BE2C (cell line): ENCODE measurements around the gene SHISA7.

Experiments
- DNase-seq: peaks from one replicate; pipeline ENCODE4 v3.0.0-alpha.2; 2020
- H3K27me3 ChIP-seq: fragments of 250-450 bp; sonication (Bioruptor Pico); 2 replicates; pipeline ENCODE4 v1.5.1; 2020; ENCODE audit warnings: mild to moderate bottlenecking
- H3K36me3 ChIP-seq: fragments of 250-450 bp; sonication (Bioruptor Pico); 2 replicates; pipeline ENCODE4 v1.5.1; 2020; ENCODE audit warnings: mild to moderate bottlenecking
- H3K4me1 ChIP-seq: fragments of 250-450 bp; sonication (Bioruptor Pico); 2 replicates; pipeline ENCODE4 v1.5.1; 2020
- H3K4me3 ChIP-seq: 2 replicates; pipeline ENCODE4 v1.5.1; 2011; ENCODE audit warnings: low read depth, low read length
- H3K9me3 ChIP-seq: fragments of 250-450 bp; sonication (Bioruptor Pico); 2 replicates; pipeline ENCODE4 v1.5.1; 2020
- TF ChIP-seq, protein P1 (sequence below): IDR thresholded peaks from 2 replicates; pipeline ENCODE4 v1.5.1; 2012; ENCODE audit warnings: mild to moderate bottlenecking, low read depth, low read length

The SHISA7 gene

DNA sequence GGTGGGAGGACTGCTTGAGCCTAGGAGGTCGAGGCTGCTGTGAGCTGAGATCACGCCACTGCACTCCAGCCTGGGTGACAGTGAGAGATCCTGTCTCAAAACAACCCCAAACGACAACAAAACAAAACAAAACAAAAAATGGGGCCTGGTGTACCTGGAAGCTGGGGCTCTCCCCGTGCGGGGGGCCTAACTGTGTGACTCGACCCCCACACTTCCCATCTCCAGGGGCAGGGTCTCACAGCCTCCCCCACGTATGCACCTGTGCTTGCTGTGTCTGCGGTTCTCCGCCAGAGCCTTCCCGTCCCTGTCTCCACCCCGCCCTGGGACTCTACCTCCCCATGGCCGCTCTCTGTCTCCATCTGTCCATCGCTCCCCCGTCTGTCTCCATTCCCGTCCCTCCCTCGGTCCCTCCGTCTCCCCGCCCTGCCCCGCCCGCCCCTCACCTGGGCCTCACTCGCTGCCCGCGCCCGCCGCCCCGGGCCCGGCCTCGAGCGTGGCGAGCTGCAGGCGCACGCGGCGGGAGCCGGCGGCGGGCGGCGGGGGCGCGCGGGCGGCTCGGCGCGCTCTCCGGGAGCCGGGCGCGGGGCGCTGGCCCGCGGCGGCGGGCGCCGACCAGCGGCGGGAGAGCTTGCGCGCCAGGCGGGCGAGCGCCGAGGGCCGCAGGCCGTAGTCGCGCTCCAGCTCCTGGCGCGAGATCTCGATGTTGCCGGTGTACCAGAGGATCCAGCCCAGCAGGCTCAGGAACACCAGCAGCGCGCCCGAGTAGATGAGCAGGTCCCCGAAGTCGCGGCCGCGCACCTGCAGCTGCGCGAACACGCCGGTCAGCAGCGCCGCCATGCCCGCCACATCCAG lies 59.6 kb downstream of the SHISA7 start:
- Histone ChIP-seq H3K36me3 (peaks cover 25% of the 10 kb centered on the region), H3K27me3 (no peaks in the 10 kb centered on the region), H3K9me3 (no peaks in the 10 kb centered on the region), H3K4me1 (peaks cover 6% of the 10 kb centered on the region; the same call in 1 of the 2 replicates), H3K4me3 (peak overlapping the region; percentile 86)
- peak; percentile 79 for DNase-seq
- TF ChIP-seq, protein P1, sequence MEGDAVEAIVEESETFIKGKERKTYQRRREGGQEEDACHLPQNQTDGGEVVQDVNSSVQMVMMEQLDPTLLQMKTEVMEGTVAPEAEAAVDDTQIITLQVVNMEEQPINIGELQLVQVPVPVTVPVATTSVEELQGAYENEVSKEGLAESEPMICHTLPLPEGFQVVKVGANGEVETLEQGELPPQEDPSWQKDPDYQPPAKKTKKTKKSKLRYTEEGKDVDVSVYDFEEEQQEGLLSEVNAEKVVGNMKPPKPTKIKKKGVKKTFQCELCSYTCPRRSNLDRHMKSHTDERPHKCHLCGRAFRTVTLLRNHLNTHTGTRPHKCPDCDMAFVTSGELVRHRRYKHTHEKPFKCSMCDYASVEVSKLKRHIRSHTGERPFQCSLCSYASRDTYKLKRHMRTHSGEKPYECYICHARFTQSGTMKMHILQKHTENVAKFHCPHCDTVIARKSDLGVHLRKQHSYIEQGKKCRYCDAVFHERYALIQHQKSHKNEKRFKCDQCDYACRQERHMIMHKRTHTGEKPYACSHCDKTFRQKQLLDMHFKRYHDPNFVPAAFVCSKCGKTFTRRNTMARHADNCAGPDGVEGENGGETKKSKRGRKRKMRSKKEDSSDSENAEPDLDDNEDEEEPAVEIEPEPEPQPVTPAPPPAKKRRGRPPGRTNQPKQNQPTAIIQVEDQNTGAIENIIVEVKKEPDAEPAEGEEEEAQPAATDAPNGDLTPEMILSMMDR = no peak

DNA sequence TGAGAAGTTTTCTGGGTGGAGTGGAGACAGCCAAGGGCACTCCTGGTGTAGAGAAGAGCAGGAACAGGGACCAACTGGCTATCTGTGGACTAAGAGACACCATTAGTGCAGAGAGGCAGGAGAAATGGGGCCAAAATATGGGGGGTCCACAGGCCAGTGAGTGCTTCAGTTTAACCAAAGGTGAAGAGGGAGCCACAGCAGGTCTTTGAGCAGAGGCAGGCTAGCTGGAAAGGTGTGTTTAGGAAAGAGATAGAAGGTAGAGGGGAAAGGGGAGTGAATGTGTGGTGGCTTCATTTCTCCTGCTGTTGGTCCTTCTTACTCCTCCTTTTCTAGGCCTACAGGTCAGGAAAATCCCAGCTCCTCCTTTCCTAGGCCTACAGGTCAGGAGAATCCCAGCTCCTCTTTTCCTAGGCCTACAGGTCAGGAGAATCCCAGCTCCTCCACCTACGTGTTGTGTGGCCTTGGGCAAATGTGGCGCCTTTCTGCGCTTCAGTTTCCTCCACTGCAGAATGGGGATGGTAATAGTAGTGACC lies 60.5 kb downstream of the SHISA7 start:
- TF ChIP-seq, protein P1 = no peak
- Histone ChIP-seq H3K4me3 (no peak overlapping the region), H3K36me3 (peaks cover 16% of the 10 kb centered on the region), H3K27me3 (no peaks in the 10 kb centered on the region), H3K4me1 (peaks cover 10% of the 10 kb centered on the region), H3K9me3 (no peaks in the 10 kb centered on the region)
- DNase-seq = no peak

DNA sequence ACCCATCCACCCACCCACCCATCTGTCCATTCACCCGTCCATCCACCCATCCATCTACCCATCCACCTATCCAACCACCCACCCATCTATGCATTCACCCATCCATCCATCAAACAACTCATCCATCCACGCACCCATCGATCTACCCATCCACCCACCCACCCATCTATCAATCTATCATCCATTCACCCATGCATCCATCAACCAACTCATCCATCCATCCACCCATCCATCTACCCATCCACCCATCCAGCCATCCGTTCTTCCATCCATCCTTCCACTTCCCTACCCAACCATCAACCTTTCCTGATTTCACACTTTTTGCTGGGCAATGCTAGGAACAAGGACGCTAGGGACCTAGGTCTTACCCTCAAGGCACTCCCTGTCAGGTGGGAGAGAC lies 61.1 kb downstream of the SHISA7 start:
- H3K4me1 ChIP-seq = peaks cover 13% of the 10 kb centered on the region
- peaks cover 10% of the 10 kb centered on the region for H3K36me3 ChIP-seq
- no peak overlapping the region for H3K4me3 ChIP-seq
- no peaks in the 10 kb centered on the region for H3K9me3 ChIP-seq
- no peak for DNase-seq
- TF ChIP-seq, protein P1 = no peak
- H3K27me3 ChIP-seq = no peaks in the 10 kb centered on the region

DNA sequence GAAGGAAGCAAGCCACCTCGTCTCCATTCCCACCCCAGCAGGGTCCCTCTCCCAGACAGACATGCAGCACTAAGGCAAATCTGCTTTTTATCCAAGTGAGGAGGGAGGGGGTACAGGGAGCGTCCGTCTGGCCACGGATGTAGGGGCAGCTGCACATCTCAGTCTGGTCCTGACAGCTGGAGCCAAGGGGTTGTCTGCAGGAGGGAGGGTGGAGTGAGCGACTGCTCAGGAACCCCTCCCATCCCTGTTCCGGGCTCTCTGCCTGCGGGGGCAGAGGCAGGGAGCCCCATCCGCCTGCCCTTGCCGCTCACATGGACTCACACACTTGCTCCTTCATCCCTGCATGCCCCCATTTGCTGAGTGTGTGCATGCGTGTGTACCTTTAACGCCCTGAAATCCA lies 63.9 kb downstream of the SHISA7 start:
- no peaks in the 10 kb centered on the region for H3K9me3 ChIP-seq
- peaks cover 10% of the 10 kb centered on the region for H3K4me1 ChIP-seq
- no peak for DNase-seq
- no peaks in the 10 kb centered on the region for H3K27me3 ChIP-seq
- TF ChIP-seq, protein P1 = no peak
- H3K36me3 ChIP-seq = no peaks in the 10 kb centered on the region
- no peak overlapping the region for H3K4me3 ChIP-seq
